Fibroblast of skin of back (primary cell): Measurements from ENCODE around the gene CPTP.

Source experiments
- DNase-seq: peaks from one replicate; pipeline ENCODE4 v3.0.0-alpha.2; 2013

CPTP gene

DNA sequence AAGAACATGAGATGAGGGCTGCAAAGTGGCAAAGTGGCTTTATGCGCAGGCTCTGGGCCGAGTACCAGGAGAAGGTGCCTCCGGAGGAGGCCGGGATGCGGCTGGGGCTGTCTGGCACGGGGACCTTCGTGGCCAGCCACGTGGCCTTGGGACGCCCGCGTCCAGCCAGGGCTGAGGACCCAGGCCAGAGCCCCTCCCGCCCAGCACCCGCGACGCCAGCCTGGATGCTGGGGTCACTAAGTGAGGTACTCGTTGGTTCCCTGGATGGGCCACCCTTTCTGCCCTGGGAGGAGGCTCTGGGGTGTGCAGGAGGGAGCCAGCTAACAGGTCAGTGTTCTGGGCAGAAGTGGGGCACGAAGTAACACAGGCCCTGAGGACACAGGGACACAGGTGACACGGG, 31.8 kb upstream of the CPTP start:
- no peak for DNase-seq

DNA sequence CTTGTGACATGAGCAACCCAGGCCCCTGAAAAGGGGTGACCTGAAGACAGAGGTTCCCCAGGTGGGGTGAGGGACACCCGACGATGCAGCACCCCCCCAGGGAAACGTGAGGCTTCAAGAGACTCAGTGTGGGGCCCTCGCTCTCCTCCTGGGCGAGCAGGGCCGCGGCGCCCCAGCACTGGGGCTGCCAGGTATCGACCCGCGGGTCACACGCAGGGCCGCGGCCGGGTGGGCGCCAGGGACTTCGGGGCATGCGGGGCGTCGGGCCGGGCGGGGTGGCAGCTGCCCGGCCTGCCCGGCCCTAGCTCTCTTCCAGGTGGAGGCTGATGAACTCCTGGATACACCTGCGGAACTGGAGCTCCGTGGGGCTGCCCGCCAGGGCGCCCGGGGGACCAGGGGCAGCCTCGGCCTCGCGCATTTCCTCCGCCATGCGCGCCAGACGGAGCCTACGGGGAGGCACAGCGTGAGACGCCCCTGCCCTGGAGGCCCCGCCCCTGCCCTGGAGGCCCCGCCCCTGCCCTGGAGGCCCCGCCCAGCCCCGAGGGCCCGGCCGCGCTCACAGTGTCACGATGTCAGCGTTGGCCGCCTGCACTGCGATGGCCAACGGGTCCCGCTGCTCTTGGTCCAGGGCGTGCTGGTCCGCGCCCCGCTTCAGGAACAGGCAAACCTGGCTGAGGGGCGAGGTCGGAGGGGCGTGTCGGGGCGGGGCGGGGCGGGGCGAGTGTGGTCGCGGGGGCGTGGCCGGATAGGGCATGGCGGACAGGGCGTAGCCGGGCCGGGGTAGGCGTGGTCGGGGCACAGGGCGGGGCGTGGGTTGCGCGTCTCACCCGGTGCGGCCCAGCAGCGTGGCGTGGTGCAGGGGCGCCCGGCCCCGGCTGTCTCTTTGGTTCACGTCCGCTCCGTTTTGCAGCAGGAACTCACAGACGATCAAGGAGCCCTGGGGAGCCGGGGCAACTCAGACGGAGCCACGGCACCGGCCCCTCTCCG, 31.0 kb upstream of the CPTP start:
- DNase-seq: no peak

DNA sequence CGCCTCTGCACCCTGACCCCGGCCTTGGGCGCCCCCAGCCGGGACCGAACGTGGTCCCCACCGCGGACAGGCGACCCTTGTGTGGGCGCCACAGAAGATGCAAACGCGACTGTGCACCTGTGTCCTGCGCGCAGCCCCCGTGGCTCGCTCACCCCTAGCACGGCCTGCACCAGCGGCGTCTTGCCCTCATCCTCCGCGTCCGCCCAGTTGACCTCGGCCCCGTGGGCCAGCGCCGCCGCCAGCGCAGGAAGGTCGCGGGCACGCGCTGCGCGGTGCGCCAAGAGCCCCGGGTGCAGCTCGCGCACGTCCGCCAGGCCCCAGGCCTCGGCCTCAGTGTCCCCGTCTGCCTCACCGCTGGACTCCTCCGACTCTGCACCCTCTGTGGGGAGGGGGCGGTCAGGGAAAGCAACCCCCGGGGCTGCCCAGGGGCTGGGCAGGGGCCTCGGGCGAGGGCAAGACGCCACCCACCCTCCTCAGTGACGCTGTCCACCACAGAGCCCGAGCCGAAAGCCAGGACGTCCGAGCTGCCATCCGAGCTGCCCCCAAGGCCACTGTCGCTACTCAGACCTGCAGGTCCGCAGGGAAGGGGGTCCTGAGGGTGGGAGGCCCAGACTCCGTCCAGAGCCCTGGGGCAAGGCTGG, 30.2 kb upstream of the CPTP start:
- DNase-seq: no peak

DNA sequence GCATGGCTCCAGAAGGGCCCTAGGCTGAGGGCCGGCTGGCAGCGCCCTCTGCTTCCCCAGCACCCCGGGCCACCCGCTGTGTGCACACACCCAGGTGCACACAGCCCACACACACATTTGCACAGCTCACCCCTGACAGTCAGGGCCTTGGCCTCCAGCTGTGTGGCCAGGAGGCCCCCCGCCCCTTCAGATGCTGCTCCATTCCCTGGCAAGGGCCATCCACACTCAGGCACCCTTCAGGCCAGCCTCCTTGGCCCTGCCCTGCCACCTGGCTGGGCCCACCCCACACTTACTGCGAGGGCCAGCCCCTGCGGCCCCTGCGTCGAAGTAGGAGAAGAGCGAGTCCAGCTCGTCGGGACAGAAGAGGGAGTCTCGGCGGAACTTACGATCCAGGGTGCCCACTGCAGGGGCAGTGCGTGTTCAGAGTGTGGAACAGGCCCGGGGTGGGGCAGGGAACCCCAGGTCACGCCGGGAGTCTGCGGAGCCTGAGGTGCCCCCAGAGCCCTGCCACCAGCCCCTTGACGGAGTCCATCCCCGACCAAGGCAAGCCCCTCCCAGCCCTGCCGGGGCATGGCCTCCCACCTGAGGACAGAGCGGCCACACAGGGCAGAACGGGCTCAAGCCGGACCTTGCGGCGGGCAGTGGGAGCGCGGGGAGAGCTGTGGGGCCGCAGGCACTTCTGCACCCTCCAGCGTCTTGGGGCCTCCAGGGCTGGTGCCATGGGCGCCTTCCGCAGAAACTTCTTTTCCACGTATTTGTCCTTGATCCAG, 29.3 kb upstream of the CPTP start:
- DNase-seq: no peak

DNA sequence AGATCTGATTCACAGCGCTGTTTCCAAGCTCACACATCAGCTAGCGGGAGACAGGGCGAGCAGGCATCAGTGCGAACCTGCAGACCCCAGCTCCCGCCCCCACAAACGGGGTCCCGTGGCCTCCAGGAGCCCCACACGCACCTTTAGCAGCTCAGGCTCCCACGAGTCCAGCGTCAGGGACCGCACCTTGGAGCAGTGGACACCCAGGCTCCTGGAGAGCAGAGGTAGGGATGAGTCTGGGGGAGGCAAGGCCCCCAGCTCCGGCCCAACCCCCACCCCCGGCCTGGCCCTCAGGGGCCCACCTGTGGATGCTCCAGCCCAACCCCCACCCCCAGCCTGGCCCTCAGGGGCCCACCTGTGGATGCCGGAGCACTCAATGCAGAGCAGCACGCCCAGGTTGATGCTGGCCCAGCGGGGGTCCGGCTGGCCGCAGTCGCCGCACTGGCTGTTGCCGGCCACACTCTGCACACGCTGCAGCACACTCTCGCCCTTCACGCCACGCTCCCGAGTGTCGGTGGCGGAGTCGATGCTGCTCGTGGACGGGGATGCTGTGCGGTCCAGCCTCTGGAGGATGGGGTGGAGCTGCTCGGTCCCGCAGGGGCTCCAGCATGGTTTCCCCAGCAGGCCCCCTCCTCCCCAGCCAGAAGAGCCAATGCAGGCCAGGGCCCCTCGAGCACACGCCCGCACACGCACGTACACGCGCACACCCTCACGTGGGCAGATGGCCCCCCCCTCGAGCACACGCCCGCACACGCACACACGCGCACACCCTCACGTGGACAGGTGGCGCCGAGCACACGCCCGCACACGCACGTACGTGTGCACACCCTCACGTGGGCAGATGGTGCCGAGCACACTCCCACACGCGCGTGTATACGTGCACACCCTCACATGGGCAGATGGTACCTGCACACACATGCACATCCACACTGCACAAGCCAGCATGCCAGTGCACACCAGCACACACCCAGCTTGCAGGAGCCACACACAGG, 28.2 kb upstream of the CPTP start:
- no peak for DNase-seq

DNA sequence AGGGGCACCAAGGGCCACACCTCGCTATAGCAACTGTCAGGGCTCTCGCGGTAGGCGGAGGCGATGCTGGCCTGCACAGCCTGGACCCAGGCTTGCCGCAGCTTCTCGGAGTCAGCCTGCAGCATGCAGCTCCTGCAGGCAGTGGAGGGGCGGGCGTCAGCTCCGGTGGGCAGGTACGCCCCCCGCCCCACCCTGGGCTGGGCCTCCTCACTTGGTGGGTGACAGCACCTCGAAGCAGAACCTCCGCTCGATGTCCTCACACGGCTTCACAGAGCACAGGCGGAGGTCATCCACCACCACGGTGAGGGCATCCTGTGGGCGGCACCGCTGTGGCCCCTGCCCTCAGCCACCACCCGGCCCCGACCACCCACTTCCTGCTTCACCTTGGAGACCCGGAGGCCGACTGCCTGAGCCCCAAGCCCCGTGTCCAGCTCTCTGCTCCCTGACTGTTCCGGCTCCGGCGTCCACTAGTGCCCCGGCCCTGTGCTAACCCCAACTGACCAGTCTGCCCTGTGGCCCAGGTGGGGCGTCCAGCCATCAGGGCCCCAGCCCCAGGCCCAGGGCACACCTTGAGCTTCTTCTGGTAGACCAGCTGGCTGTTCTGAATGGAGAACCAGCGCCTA, 26.7 kb upstream of the CPTP start:
- no peak for DNase-seq

DNA sequence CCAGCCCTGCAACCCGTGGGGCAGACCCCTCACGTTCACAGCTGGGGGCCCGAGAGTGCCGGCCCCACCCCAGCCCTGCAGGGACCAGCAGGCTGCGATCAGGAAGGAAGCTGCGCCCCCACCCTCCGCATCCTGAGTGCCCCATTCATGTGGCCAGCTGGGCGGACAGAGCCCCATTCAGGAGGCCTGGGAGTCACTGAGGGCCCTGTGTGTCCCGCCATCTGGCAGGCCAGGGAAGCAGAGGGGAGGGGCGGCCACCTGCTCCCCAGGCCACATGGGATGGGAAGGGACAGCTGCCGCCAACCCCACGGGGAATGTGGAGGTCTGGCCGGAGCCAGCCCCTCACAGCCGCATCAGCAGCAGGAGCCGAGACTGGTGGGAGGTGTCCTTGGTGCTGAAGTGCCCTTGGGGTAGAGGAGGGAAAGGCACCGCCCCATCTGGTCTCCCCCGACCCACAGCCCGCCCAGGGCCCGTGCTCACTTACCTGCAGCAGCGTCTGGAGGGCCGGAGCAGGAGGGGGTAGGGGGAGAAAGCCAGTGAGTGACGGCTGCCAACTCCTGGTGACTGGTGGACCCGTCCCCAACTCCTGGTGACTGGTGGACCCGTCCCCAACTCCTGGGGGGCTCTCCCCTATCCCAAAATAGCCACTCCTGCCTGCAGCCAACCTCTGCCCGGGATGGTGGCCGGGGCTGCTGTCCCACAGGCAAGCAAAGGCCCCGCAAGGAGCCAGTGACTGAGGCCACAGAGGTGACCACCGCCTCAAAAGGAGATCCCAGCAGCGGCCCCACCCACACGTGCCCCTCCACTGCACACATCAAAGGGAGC, 25.5 kb upstream of the CPTP start:
- DNase-seq: no peak

DNA sequence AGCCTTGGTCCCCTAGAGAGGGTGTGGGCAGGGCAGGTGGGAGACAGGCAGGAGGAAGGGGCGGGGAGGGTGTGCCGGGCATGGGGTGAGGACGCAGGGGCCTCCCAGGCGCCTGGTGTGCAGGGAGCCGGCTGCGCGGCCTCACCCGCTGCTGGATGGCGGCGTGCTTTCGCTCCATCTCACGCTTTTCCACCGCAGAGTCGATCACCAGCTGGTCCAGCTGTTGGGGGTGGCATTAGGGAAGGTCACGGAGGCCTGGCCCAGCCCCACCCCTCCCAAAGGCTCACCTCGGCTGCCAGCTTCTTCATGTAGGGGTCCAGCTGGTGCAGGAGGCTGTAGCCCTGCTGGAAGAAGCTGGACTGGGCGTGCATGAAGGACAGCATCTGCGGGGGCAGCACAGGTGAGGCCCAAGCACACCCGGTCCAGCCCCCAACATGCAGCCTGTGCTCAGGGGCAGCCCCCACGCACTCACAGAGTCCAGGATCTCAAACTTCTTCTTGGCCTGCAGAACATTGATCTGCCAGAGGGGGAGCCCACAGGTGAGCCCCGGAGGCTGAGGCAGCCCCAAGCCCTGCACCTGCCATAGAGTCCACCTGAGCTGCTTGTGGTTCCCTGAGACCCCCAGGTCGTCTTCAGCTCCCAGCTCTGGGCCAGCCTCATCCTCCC, 24.8 kb upstream of the CPTP start:
- no peak for DNase-seq

DNA sequence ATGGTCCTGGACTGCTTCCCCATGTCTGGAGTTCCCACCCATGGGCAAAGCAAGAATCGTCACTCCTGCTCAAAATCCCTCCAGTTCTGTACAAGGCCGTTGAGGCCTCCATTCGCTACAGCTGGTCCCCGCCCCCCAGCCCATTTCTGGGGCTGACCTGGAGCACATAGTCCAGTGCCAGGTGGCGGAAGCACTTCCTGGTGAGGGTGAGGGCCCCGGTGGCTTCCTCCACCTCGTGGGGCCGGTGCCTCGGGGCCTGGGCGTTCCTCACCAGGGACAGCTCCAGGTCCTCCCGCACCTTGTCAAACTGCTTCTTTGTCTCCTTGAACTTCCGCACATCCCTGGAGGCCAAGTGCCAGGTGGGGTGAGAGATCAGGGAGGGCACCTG, 24.3 kb upstream of the CPTP start:
- no peak for DNase-seq

DNA sequence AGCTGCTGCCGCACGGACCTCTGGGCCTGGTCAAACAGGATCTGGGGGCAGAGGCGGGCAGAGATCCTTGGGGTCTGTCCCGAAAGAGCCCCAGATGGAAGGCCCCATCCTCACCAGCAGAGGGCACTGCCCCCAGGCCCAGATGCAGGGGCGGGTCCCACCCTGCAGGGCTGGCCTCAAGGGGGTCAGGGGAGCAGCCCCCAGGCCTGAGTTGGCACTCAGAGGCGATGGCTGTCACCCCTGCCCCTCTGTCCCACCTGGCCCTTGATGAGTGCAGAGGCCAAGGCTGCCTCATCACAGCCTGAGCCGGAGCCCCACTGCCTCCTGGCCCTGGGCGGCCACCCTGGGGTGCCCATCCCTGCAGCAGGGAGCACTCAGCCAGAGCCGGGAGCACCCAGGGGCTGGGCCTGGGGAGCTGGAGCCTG, 22.6 kb upstream of the CPTP start:
- DNase-seq: no peak

DNA sequence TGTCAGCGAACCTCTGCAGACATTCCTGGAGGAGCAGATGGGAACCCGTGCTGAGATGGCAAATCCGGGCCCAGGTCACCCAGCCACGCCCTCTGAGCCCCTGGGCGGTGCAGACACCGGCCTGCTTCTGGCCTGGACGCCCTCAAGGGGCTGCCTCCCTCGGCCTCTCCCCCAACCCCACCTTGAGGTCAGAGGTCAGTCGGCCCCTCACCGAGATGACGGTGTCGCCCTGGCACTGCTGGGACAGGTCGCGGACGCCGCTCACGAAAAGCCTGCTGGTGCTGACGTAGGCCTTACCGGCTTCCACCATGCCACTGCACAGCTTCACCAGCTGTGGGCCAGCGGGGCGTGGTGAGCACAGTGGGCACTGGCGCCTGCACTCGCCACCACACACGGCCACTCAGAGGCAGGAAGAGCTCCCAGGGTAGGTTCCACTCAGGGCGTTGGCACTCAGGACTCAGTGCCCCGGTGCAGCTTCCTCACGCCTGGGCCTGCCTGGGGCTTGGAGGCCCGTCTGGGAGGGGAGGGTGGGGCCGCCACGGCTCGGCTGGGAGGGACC, 21.6 kb upstream of the CPTP start:
- no peak for DNase-seq

DNA sequence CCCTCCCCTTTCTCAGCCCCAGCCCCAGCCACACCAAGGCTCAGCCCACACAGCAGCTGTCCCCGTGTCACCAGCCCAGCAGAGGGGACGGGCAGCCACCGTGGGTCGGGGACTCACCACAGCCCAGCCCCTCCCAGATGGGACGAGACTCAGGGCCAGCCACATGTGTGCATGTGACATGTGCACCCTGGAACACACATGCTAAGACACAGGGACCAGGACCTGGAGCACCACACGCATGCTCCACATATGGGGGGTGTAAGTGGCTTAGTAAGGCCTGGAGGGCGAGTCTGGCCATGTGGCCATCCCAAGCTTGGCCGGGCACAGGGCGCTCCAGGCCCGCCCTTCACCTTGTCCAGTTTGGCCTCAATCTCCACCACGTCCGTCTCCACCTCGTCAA, 20.9 kb upstream of the CPTP start:
- DNase-seq: no peak

DNA sequence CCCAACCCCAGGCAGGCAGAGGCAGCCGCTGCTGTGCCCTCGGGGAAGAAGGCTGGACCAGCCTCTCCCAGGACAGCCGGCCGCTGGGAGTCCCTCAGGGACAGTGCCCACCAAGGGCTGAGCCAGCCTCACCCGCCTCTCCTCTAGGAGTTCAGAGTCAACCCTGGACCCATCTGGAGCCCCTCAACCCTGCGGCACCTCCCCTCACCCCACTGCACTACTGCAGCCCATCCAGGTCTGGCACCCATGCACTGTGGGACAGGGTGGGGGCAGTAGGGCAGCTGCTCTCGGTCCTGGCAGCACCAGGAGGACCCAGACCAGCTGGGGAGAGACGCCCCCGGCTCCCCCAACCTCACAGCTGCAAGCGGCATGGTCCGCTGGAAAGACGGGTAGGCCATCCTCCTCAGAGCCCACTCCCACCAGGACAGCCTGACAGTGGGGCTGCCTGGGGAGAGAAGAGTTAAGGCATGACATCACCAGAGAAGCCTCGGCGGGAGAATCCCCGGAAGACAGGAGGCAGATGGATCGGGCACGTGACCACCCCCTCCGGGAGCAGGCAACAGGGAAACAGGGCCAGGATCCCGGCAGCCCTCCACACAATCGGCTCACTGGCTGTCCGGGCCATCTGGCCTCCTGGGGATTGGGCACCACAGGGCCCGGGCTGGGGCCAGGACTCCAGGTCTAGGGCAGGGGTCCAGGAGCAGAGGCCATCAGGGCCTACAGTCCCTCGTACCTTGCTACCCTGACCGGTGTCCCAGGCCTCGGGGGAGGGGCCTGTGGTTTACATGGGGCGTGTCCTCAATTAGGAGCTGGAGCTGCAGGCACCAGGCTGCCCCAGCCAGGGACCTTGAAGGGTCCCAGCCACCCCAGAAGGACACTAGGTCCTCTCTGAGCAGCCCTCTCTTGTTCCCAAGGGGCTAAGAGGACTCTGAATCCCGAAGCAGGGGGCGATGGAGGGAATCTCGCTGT, 20.0 kb upstream of the CPTP start:
- DNase-seq: peak; percentile 87

DNA sequence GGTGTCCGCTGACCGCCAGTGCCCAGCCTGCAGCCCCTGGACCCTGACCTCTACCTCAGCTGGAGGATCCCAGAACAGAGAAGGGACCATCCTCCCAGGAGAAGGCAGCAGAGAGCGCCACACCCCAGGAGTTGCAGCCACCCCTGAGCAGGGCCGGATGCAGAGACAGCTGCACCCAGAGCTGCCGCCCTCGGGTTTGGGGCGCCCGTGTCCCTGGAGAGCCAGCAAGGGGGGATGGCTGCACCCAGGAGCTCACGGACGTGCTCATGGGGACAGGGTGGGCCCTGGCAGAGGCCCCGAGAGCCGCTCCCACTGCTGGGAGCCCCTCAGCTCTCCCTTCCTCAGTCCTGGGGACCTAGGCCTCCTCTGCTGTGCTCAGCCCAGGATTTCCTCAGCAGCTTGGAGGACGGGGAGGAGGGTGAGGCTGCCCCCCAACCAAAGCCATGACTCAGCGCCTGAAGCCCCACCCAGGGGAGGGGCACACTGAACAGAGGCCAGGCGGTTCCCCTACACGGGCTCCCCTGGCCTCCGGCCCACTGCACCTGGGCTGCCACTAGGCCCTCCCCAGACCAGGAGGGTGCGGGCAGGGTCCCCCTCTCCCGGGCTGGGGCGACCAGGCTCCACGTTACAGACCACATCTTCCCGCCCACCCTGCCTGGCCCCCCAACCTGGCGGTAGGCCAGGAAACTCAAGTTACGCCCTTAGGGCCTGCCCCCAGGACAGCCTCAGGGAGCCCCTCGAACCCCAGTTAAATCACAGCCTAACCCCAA, 19.1 kb upstream of the CPTP start:
- peak; percentile 82 for DNase-seq

DNA sequence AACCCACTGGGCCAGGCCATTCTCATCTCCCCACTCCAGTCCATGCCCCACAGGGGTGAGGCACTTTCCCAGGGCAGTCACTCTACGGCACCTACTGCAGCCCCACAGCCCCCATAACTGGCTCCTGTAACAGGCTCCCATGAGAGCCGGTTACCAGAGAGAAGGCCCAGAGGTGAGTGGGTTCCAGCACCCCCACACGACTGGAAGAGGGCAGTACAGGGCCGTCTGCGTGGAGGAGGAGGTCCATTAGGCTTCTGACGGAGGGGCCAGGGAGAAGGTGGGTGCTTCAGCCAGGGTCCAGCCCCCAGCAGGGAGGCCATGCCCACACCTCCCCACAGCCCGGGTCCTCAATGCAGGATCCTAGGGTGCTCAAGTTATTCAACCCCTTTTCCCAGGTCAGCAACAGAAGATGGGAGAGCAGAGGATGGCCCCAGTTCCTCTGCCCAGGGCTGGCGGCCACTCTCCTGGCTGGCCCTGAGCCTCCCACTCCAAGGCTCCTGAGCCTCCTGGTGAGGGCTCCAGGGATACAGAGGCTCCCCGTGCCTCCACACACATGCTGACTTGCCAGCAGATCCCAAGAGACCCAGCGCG, 18.4 kb upstream of the CPTP start:
- DNase-seq: peak; percentile 39

DNA sequence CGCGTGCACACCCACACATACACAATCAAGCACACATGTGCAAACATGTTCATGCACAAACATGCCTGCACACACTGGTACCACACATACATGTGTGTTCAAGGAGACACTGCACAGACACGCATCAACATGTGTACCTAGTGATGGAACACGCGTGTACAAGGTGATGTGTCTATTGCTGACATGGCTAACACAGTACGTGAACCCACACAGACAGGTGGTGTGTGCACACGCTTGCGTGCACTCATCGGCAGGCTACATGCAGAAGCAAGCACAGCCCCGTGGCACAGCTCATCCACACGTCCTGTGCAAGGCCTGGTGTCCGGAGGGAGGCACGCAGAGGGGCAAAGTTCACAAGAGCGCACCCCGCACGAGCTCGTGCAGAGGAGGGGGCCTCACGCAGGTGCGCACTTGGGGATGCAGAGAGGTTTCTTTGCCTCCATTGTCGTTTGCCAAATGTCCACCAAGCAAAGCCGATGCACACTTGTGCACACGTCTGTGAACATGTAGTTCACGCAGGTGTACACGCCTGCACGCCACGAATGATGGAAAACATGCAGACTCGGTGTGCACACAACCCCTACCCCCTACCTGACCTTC, 17.8 kb upstream of the CPTP start:
- no peak for DNase-seq
